HG03439 (cell line): ENCODE data around the gene BCORL1.

Experiments used
- ATAC-seq: cut with Tn5 transposase; IDR thresholded peaks from one replicate; pipeline ENCODE4 v1.9.1; 2021; ENCODE audit warnings: mild to moderate bottlenecking, moderate library complexity; ENCODE audit not compliant: unreplicated experiment

The BCORL1 gene

GRCh38 chrX:129982300-129983251 lies at the start of gene BCORL1:
TSS of gene BCORL1 (plus strand) at chrX:129982635. CDS start at chrX:130005232, 22,597 bp downstream.
- peak; percentile 90 for ATAC-seq

GRCh38 chrX:129932821-129933321 lies 49.6 kb upstream of the BCORL1 start:
- no peak for ATAC-seq

GRCh38 chrX:129933700-129934099 lies 48.7 kb upstream of the BCORL1 start:
- ATAC-seq, result no peak

GRCh38 chrX:129934461-129934860 lies 48.0 kb upstream of the BCORL1 start:
- ATAC-seq, result no peak

- no peak for ATAC-seq
Measured at GRCh38 chrX:129934952-129935351, 47.5 kb upstream of the BCORL1 start.

GRCh38 chrX:129938081-129938480 lies 44.4 kb upstream of the BCORL1 start:
- ATAC-seq, result no peak

GRCh38 chrX:129939986-129940385 lies 42.4 kb upstream of the BCORL1 start:
- ATAC-seq, result no peak

GRCh38 chrX:129940721-129941120 lies 41.7 kb upstream of the BCORL1 start:
- ATAC-seq, result no peak

- ATAC-seq, result no peak
Measured at GRCh38 chrX:129945131-129945530, 37.3 kb upstream of the BCORL1 start.

GRCh38 chrX:129953334-129953648 lies 29.1 kb upstream of the BCORL1 start:
- ATAC-seq, result no peak

- ATAC-seq, result no peak
Measured at GRCh38 chrX:129953881-129954280, 28.6 kb upstream of the BCORL1 start.

GRCh38 chrX:129954804-129955203 lies 27.6 kb upstream of the BCORL1 start:
- ATAC-seq, result no peak

GRCh38 chrX:129955682-129956081 lies 26.8 kb upstream of the BCORL1 start:
- ATAC-seq, result no peak

GRCh38 chrX:129956145-129956544 lies 26.3 kb upstream of the BCORL1 start:
- no peak for ATAC-seq

- ATAC-seq, result no peak
Measured at GRCh38 chrX:129956765-129957164, 25.7 kb upstream of the BCORL1 start.

- ATAC-seq, result peak; percentile 68
Measured at GRCh38 chrX:129957241-129958082, 25.0 kb upstream of the BCORL1 start.

GRCh38 chrX:129958083-129958465 lies 24.4 kb upstream of the BCORL1 start:
- no peak for ATAC-seq

- no peak for ATAC-seq
Measured at GRCh38 chrX:129958814-129959492, 23.5 kb upstream of the BCORL1 start.

- no peak for ATAC-seq
Measured at GRCh38 chrX:129959493-129959832, 23.0 kb upstream of the BCORL1 start.

GRCh38 chrX:129961180-129962083 lies 21.0 kb upstream of the BCORL1 start:
- ATAC-seq, result peak; percentile 88
